GM23338 (cell line): ENCODE measurements around the gene LGI1. TPM values are rescaled to one million over a fixed set of nuclear protein-coding genes. Genes with fewer than 3 reads are reported as not detected.

Experiments used
- ATAC-seq: fragments of 200-7000 bp; cut with Tn5 transposase; 3 replicates; pipeline ENCODE4 v1.9.1; 2020
- DNase-seq: peaks from one replicate; pipeline ENCODE4 v3.0.0-alpha.2; 2015; ENCODE audit warnings: low spot score
- H2AFZ ChIP-seq: fragments of 200-600 bp; sonication (generic); 2 replicates; pipeline ENCODE4 v1.8.0; 2016; ENCODE audit warnings: antibody characterized with exemption, mild to moderate bottlenecking, moderate library complexity
- H3F3A ChIP-seq: fragments of 200-600 bp; sonication (generic); replicated peaks from 2 replicates; pipeline ENCODE4 v1.8.0; 2017; ENCODE audit warnings: antibody characterized with exemption, mixed run types, low read depth
- H3K27ac ChIP-seq: fragments of 200-600 bp; sonication (generic); 2 replicates; pipeline ENCODE4 v1.6.1; 2016; ENCODE audit warnings: low read depth
- H3K27me3 ChIP-seq: fragments of 200-600 bp; sonication (generic); 2 replicates; pipeline ENCODE4 v1.8.0; 2016; ENCODE audit warnings: mild to moderate bottlenecking, mixed run types, moderate library complexity; ENCODE audit not compliant: insufficient read depth
- H3K36me3 ChIP-seq: fragments of 200-600 bp; sonication (generic); 2 replicates; pipeline ENCODE4 v1.8.0; 2016; ENCODE audit warnings: mild to moderate bottlenecking; ENCODE audit not compliant: insufficient read depth
- H3K4me1 ChIP-seq: fragments of 200-600 bp; sonication (generic); 2 replicates; pipeline ENCODE4 v1.8.0; 2016; ENCODE audit warnings: mild to moderate bottlenecking, moderate library complexity; ENCODE audit not compliant: insufficient read depth
- H3K4me2 ChIP-seq: fragments of 200-600 bp; sonication (generic); 2 replicates; pipeline ENCODE4 v1.7.1; 2017; ENCODE audit warnings: mixed run types
- H3K4me3 ChIP-seq: fragments of 200-600 bp; sonication (generic); 2 replicates; pipeline ENCODE4 v1.6.1; 2016; ENCODE audit warnings: mixed run types
- H3K79me2 ChIP-seq: fragments of 200-600 bp; sonication (generic); replicated peaks from 2 replicates; pipeline ENCODE4 v1.8.0; 2017; ENCODE audit warnings: mild to moderate bottlenecking; ENCODE audit not compliant: insufficient read depth
- H3K9me2 ChIP-seq: fragments of 200-600 bp; sonication (generic); 2 replicates; pipeline ENCODE4 v1.8.0; 2017; ENCODE audit not compliant: insufficient read depth
- H4K20me1 ChIP-seq: fragments of 200-600 bp; sonication (generic); replicated peaks from 2 replicates; pipeline ENCODE4 v1.8.0; 2017; ENCODE audit warnings: mild to moderate bottlenecking; ENCODE audit not compliant: insufficient read depth
- H3K27ac Mint-ChIP-seq: 2 replicates; pipeline ENCODE4 v1.8.0; 2020; ENCODE audit warnings: inconsistent platforms, mild to moderate bottlenecking, moderate library complexity, mixed read lengths
- H3K27me3 Mint-ChIP-seq: 3 replicates; pipeline ENCODE4 v1.8.0; 2022; ENCODE audit warnings: low read depth, mild to moderate bottlenecking, moderate library complexity, mixed read lengths, inconsistent platforms; ENCODE audit not compliant: insufficient read depth, poor library complexity
- H3K36me3 Mint-ChIP-seq: 3 replicates; pipeline ENCODE4 v1.8.0; 2021; ENCODE audit warnings: low read depth, mild to moderate bottlenecking, inconsistent platforms, moderate library complexity, mixed read lengths
- H3K4me1 Mint-ChIP-seq: 3 replicates; pipeline ENCODE4 v1.8.0; 2020; ENCODE audit warnings: mild to moderate bottlenecking, inconsistent platforms, mixed read lengths
- H3K4me3 Mint-ChIP-seq: 3 replicates; pipeline ENCODE4 v1.8.0; 2021; ENCODE audit warnings: moderate library complexity, mild to moderate bottlenecking, inconsistent platforms, mixed read lengths
- H3K9me3 Mint-ChIP-seq: 3 replicates; pipeline ENCODE4 v1.8.0; 2020; ENCODE audit warnings: moderate library complexity, mild to moderate bottlenecking, inconsistent platforms, mixed read lengths
- CREB1 ChIP-seq: fragments of 250-450 bp; sonication (Bioruptor Pico); IDR thresholded peaks from 2 replicates; pipeline ENCODE4 v1.5.0; 2020; ENCODE audit warnings: low read depth, mild to moderate bottlenecking, moderate library complexity
- ETS1 ChIP-seq: IDR thresholded peaks from 2 replicates; pipeline ENCODE4 v1.6.1; 2016; ENCODE audit warnings: antibody characterized with exemption
- EZH2 ChIP-seq: fragments of 200-600 bp; sonication (generic); IDR thresholded peaks from one replicate; pipeline ENCODE4 v1.8.0; 2017; ENCODE audit warnings: antibody characterized with exemption, mild to moderate bottlenecking, low read depth; ENCODE audit not compliant: unreplicated experiment
- EZH2phosphoT487 ChIP-seq: fragments of 200-600 bp; sonication (generic); IDR thresholded peaks from one replicate; pipeline ENCODE4 v1.8.1; 2018; ENCODE audit warnings: antibody characterized with exemption; ENCODE audit not compliant: unreplicated experiment
- JUNB ChIP-seq: IDR thresholded peaks from one replicate; pipeline ENCODE4 v1.6.1; 2016; ENCODE audit warnings: antibody characterized with exemption; ENCODE audit not compliant: unreplicated experiment
- NANOG ChIP-seq: IDR thresholded peaks from 2 replicates; pipeline ENCODE4 v1.6.1; 2016; ENCODE audit warnings: antibody characterized with exemption, borderline replicate concordance
- POLR2AphosphoS5 ChIP-seq: IDR thresholded peaks from 2 replicates; pipeline ENCODE4 v1.6.1; 2016; ENCODE audit warnings: antibody characterized with exemption, low read depth
- STAT1 ChIP-seq: IDR thresholded peaks from one replicate; pipeline ENCODE4 v1.6.1; 2016; ENCODE audit warnings: antibody characterized with exemption; ENCODE audit not compliant: unreplicated experiment
- ZNF114 ChIP-seq: fragments of 250-450 bp; sonication (Bioruptor Pico); IDR thresholded peaks from 2 replicates; pipeline ENCODE4 v1.5.0; 2020; ENCODE audit warnings: mild to moderate bottlenecking, moderate library complexity
- ZNF331 ChIP-seq: fragments of 250-450 bp; sonication (Bioruptor Pico); IDR thresholded peaks from 2 replicates; pipeline ENCODE4 v1.5.0; 2020; ENCODE audit warnings: low read depth, mild to moderate bottlenecking, moderate library complexity
- polyA plus RNA-seq: library from polyadenylated mRNA; unstranded; fragments of >200 nt; fragmentation: Nextera tagmentation; extraction: Ambion mirVana; gene quantifications from 2 replicates; pipeline ENCODE4 v1.2.1, GENCODE V29; 2016
- total RNA-seq: library from RNA; depleted of rRNA; stranded (reverse); fragments of >200 nt; shearing (Covaris generic); gene quantifications from 2 replicates; pipeline ENCODE4 v1.2.3, GENCODE V29; 2014
- TF ChIP-seq, protein P1 (sequence below), 2 experiments: fragments of 200-600 bp in 1 of 2; sonication (generic) in 1 of 2; conservative IDR thresholded peaks; 2 replicates each; pipeline versions ENCODE4 v1.5.1 to v1.6.1; 2016 to 2017; ENCODE audit warnings: antibody characterized with exemption in 2 of 2, low read depth in 2 of 2, mild to moderate bottlenecking in 2 of 2, moderate library complexity in 1 of 2
- TF ChIP-seq, protein P2 (sequence below): fragments of 250-450 bp; sonication (Bioruptor Pico); IDR thresholded peaks from 2 replicates; pipeline ENCODE4 v1.5.0; 2020; ENCODE audit warnings: mild to moderate bottlenecking, moderate library complexity

Gene LGI1
- total and polyA plus RNA-seq, 2 experiments from 2014 or later, result 0.28 to 0.31 TPM

DNA sequence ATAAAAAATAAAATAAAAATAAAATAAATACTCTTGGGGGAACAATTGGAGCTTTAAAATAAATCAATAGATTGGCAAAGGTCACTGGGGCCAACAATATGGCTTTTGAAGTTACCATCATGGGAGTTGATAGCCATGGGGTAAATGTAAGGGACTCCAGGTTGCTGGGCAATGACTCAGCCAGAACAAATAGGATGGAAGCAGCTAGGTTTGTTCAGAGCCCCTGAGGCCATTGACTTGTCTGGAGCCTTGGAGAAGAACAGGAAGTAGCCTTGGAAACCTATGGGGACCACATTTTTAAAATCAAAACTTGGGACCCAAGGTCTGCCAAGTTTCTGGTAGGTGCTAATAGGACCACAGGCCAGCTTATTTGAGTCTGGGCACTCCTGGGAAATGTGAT lies 35.2 kb upstream of the LGI1 start:
- Histone ChIP-seq H3K4me3 (no peak overlapping the region), H3K9me2 (0 out of 2 replicates have a peak, but pooled peaks cover 2% of the 10 kb centered on the region), H4K20me1 (no peaks in the 10 kb centered on the region), H3K79me2 (no peaks in the 10 kb centered on the region), H3K4me1 (peaks cover 24% of the 10 kb centered on the region), H3K4me2 (no peak overlapping the region), H3K36me3 (0 out of 2 replicates have a peak, but pooled peaks cover 3% of the 10 kb centered on the region), H3K27ac (no peak overlapping the region), H2AFZ (no peak overlapping the region), H3F3A (no peaks in the 10 kb centered on the region), H3K27me3 (no peaks in the 10 kb centered on the region)
- no peak overlapping the region for H3K27ac Mint-ChIP-seq
- ATAC-seq (no peak), DNase-seq (no peak)
- no peaks in the 10 kb centered on the region for H3K9me3 Mint-ChIP-seq
- peaks cover 17% of the 10 kb centered on the region for H3K4me1 Mint-ChIP-seq
- no peak overlapping the region for H3K4me3 Mint-ChIP-seq
- TF ChIP-seq CREB1 (CRISPR knock-in tag) (no peak), ZNF114 (CRISPR knock-in tag) (no peak)
- H3K36me3 Mint-ChIP-seq, result no peaks in the 10 kb centered on the region
- H3K27me3 Mint-ChIP-seq, result peaks cover 2% of the 10 kb centered on the region

- no peak overlapping the region for H3K27ac Mint-ChIP-seq
- peaks cover 3% of the 10 kb centered on the region for H3K27me3 Mint-ChIP-seq
- Histone ChIP-seq H3K9me2 (0 out of 2 replicates have a peak, but pooled peaks cover 2% of the 10 kb centered on the region), H3F3A (no peaks in the 10 kb centered on the region), H4K20me1 (no peaks in the 10 kb centered on the region), H3K27me3 (no peaks in the 10 kb centered on the region), H3K4me2 (no peak overlapping the region), H3K4me1 (peaks cover 21% of the 10 kb centered on the region), H3K4me3 (no peak overlapping the region), H2AFZ (no peak overlapping the region), H3K27ac (no peak overlapping the region), H3K79me2 (no peaks in the 10 kb centered on the region), H3K36me3 (0 out of 2 replicates have a peak, but pooled peaks cover 3% of the 10 kb centered on the region)
- DNase-seq (no peak), ATAC-seq (no peak)
- no peaks in the 10 kb centered on the region for H3K36me3 Mint-ChIP-seq
- H3K4me1 Mint-ChIP-seq, result peaks cover 17% of the 10 kb centered on the region
- H3K9me3 Mint-ChIP-seq, result no peaks in the 10 kb centered on the region
- no peak overlapping the region for H3K4me3 Mint-ChIP-seq
- TF ChIP-seq EZH2 (no peak), STAT1 (no peak), ZNF114 (CRISPR knock-in tag) (no peak), JUNB (no peak), EZH2phosphoT487 (no peak), ETS1 (no peak), ZNF331 (CRISPR knock-in tag) (no peak), NANOG (no peak), POLR2AphosphoS5 (no peak)
- TF ChIP-seq, protein P1, sequence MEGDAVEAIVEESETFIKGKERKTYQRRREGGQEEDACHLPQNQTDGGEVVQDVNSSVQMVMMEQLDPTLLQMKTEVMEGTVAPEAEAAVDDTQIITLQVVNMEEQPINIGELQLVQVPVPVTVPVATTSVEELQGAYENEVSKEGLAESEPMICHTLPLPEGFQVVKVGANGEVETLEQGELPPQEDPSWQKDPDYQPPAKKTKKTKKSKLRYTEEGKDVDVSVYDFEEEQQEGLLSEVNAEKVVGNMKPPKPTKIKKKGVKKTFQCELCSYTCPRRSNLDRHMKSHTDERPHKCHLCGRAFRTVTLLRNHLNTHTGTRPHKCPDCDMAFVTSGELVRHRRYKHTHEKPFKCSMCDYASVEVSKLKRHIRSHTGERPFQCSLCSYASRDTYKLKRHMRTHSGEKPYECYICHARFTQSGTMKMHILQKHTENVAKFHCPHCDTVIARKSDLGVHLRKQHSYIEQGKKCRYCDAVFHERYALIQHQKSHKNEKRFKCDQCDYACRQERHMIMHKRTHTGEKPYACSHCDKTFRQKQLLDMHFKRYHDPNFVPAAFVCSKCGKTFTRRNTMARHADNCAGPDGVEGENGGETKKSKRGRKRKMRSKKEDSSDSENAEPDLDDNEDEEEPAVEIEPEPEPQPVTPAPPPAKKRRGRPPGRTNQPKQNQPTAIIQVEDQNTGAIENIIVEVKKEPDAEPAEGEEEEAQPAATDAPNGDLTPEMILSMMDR (conservative IDR thresholded peaks at IDR 0.05; ENCODE audit: low read depth in 2 of 2), result no peak
- TF ChIP-seq, protein P2, sequence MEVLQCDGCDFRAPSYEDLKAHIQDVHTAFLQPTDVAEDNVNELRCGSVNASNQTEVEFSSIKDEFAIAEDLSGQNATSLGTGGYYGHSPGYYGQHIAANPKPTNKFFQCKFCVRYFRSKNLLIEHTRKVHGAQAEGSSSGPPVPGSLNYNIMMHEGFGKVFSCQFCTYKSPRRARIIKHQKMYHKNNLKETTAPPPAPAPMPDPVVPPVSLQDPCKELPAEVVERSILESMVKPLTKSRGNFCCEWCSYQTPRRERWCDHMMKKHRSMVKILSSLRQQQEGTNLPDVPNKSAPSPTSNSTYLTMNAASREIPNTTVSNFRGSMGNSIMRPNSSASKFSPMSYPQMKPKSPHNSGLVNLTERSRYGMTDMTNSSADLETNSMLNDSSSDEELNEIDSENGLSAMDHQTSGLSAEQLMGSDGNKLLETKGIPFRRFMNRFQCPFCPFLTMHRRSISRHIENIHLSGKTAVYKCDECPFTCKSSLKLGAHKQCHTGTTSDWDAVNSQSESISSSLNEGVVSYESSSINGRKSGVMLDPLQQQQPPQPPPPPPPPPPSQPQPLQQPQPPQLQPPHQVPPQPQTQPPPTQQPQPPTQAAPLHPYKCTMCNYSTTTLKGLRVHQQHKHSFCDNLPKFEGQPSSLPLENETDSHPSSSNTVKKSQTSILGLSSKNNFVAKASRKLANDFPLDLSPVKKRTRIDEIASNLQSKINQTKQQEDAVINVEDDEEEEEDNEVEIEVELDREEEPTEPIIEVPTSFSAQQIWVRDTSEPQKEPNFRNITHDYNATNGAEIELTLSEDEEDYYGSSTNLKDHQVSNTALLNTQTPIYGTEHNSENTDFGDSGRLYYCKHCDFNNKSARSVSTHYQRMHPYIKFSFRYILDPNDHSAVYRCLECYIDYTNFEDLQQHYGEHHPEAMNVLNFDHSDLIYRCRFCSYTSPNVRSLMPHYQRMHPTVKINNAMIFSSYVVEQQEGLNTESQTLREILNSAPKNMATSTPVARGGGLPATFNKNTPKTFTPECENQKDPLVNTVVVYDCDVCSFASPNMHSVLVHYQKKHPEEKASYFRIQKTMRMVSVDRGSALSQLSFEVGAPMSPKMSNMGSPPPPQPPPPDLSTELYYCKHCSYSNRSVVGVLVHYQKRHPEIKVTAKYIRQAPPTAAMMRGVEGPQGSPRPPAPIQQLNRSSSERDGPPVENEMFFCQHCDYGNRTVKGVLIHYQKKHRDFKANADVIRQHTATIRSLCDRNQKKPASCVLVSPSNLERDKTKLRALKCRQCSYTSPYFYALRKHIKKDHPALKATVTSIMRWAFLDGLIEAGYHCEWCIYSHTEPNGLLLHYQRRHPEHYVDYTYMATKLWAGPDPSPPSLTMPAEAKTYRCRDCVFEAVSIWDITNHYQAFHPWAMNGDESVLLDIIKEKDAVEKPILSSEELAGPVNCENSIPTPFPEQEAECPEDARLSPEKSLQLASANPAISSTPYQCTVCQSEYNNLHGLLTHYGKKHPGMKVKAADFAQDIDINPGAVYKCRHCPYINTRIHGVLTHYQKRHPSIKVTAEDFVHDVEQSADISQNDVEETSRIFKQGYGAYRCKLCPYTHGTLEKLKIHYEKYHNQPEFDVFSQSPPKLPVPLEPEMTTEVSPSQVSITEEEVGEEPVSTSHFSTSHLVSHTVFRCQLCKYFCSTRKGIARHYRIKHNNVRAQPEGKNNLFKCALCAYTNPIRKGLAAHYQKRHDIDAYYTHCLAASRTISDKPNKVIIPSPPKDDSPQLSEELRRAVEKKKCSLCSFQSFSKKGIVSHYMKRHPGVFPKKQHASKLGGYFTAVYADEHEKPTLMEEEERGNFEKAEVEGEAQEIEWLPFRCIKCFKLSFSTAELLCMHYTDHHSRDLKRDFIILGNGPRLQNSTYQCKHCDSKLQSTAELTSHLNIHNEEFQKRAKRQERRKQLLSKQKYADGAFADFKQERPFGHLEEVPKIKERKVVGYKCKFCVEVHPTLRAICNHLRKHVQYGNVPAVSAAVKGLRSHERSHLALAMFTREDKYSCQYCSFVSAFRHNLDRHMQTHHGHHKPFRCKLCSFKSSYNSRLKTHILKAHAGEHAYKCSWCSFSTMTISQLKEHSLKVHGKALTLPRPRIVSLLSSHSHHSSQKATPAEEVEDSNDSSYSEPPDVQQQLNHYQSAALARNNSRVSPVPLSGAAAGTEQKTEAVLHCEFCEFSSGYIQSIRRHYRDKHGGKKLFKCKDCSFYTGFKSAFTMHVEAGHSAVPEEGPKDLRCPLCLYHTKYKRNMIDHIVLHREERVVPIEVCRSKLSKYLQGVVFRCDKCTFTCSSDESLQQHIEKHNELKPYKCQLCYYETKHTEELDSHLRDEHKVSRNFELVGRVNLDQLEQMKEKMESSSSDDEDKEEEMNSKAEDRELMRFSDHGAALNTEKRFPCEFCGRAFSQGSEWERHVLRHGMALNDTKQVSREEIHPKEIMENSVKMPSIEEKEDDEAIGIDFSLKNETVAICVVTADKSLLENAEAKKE (CRISPR knock-in tag), result no peak
Observed at GRCh38 chr10:93723153-93723552, 34.6 kb upstream of the LGI1 start.
